Parathyroid adenoma (tissue), 2 donors: ENCODE data around the gene DGKG.

ENCODE experiments used
- H2AFZ ChIP-seq: fragments of 300-600 bp; sonication (generic); one replicate; pipeline ENCODE4 v1.7.0; 2017; ENCODE audit warnings: antibody characterized with exemption, mild to moderate bottlenecking
- H3K27ac ChIP-seq: fragments of 300-600 bp; sonication (generic); one replicate; pipeline ENCODE4 v1.7.0; 2017
- H3K27me3 ChIP-seq: fragments of 300-600 bp; sonication (generic); one replicate; pipeline ENCODE4 v1.7.0; 2017; ENCODE audit warnings: low read length; ENCODE audit not compliant: control insufficient read depth, insufficient read depth
- H3K36me3 ChIP-seq: fragments of 300-600 bp; sonication (generic); one replicate; pipeline ENCODE4 v1.7.0; 2017; ENCODE audit warnings: low read length; ENCODE audit not compliant: control insufficient read depth, insufficient read depth
- H3K4me1 ChIP-seq: fragments of 300-600 bp; sonication (generic); one replicate; pipeline ENCODE4 v1.7.0; 2017; ENCODE audit warnings: control low read depth
- H3K4me2 ChIP-seq: fragments of 300-600 bp; sonication (generic); one replicate; pipeline ENCODE4 v1.7.0; 2017; ENCODE audit warnings: low read length
- H3K4me3 ChIP-seq: fragments of 300-600 bp; sonication (generic); one replicate; pipeline ENCODE4 v1.7.0; 2017; ENCODE audit warnings: low read depth, low read length
- H3K79me2 ChIP-seq: fragments of 300-600 bp; sonication (generic); one replicate; pipeline ENCODE4 v1.7.0; 2017; ENCODE audit warnings: control low read depth
- H3K9ac ChIP-seq: fragments of 300-600 bp; sonication (generic); one replicate; pipeline ENCODE4 v1.7.0; 2017; ENCODE audit warnings: mild to moderate bottlenecking
- H3K9me3 ChIP-seq: fragments of 300-600 bp; sonication (generic); one replicate; pipeline ENCODE4 v1.7.0; 2017; ENCODE audit warnings: low read length; ENCODE audit not compliant: control insufficient read depth
- CTCF ChIP-seq: fragments of 300-600 bp; sonication (generic); IDR thresholded peaks from one replicate; pipeline ENCODE4 v1.7.0; 2017; ENCODE audit warnings: antibody characterized with exemption, mild to moderate bottlenecking
- donor health status: primary hyperparathyroidism.

The DGKG gene

GRCh38 chr3:186277268-186277909, 84.6 kb downstream of the DGKG start:
- Histone ChIP-seq H3K4me1 (no peaks in the 10 kb centered on the region), H3K27me3 (no peaks in the 10 kb centered on the region)
- TF ChIP-seq CTCF, result peak; percentile 49

GRCh38 chr3:186275436-186275835, 86.6 kb downstream of the DGKG start:
- H3K36me3 ChIP-seq, result no peaks in the 10 kb centered on the region
- no peaks in the 10 kb centered on the region for H3K79me2 ChIP-seq
- no peak overlapping the region for H3K27ac ChIP-seq
- no peaks in the 10 kb centered on the region for H3K4me1 ChIP-seq
- no peak overlapping the region for H3K4me3 ChIP-seq
- no peak overlapping the region for H3K4me2 ChIP-seq
- no peaks in the 10 kb centered on the region for H3K9me3 ChIP-seq
- no peak for TF ChIP-seq CTCF
- no peak overlapping the region for H2AFZ ChIP-seq
- H3K9ac ChIP-seq, result no peak overlapping the region
- H3K27me3 ChIP-seq, result no peaks in the 10 kb centered on the region

More at GRCh38 chr3:186277268-186277909, 84.6 kb downstream of the DGKG start:
- no peak overlapping the region for H3K4me3 ChIP-seq
- no peak overlapping the region for H3K27ac ChIP-seq
- H2AFZ ChIP-seq, result no peak overlapping the region
- H3K9me3 ChIP-seq, result no peaks in the 10 kb centered on the region
- H3K4me2 ChIP-seq, result no peak overlapping the region
- no peaks in the 10 kb centered on the region for H3K36me3 ChIP-seq
- H3K9ac ChIP-seq, result no peak overlapping the region
- H3K79me2 ChIP-seq, result no peaks in the 10 kb centered on the region

- H2AFZ ChIP-seq, result no peak overlapping the region
- no peaks in the 10 kb centered on the region for H3K36me3 ChIP-seq
- no peaks in the 10 kb centered on the region for H3K79me2 ChIP-seq
- H3K9ac ChIP-seq, result no peak overlapping the region
- H3K27me3 ChIP-seq, result no peaks in the 10 kb centered on the region
- H3K4me1 ChIP-seq, result no peaks in the 10 kb centered on the region
- H3K27ac ChIP-seq, result no peak overlapping the region
- no peaks in the 10 kb centered on the region for H3K9me3 ChIP-seq
- no peak for TF ChIP-seq CTCF
- no peak overlapping the region for H3K4me3 ChIP-seq
- H3K4me2 ChIP-seq, result no peak overlapping the region
These were observed 88.4 kb downstream of the DGKG start for GRCh38 chr3:186273586-186273985.

GRCh38 chr3:186270701-186271100, 91.3 kb downstream of the DGKG start:
- Histone ChIP-seq H2AFZ (no peak overlapping the region), H3K4me1 (no peaks in the 10 kb centered on the region), H3K27ac (no peak overlapping the region), H3K36me3 (no peaks in the 10 kb centered on the region), H3K4me3 (no peak overlapping the region), H3K27me3 (no peaks in the 10 kb centered on the region), H3K9me3 (no peaks in the 10 kb centered on the region), H3K9ac (no peak overlapping the region), H3K79me2 (no peaks in the 10 kb centered on the region), H3K4me2 (no peak overlapping the region)
- TF ChIP-seq CTCF, result no peak
